DMS53 treated with DMSO at 0.1 percent for 48 hours (cell line): ENCODE results near the gene APCDD1L.
"Not testable (repeated sequence)": the region's sequence is repeated elsewhere in the genome, so short reads cannot be mapped to it uniquely, and the experiment has no call there.

Experiments used
- DNase-seq: peaks from one replicate; lab custom pipeline; 2025; ENCODE audit not compliant: unreplicated experiment; lab: John Stamatoyannopoulos, UW

The APCDD1L gene

GRCh38 chr20:58518387-58518786 lies 3.2 kb upstream of the APCDD1L start:
- DNase-seq: no peak

GRCh38 chr20:58514321-58515232 lies 622 bp downstream of the APCDD1L start:
- no peak for DNase-seq

GRCh38 chr20:58513580-58514285 lies 1.5 kb downstream of the APCDD1L start:
- no peak for DNase-seq

DNA sequence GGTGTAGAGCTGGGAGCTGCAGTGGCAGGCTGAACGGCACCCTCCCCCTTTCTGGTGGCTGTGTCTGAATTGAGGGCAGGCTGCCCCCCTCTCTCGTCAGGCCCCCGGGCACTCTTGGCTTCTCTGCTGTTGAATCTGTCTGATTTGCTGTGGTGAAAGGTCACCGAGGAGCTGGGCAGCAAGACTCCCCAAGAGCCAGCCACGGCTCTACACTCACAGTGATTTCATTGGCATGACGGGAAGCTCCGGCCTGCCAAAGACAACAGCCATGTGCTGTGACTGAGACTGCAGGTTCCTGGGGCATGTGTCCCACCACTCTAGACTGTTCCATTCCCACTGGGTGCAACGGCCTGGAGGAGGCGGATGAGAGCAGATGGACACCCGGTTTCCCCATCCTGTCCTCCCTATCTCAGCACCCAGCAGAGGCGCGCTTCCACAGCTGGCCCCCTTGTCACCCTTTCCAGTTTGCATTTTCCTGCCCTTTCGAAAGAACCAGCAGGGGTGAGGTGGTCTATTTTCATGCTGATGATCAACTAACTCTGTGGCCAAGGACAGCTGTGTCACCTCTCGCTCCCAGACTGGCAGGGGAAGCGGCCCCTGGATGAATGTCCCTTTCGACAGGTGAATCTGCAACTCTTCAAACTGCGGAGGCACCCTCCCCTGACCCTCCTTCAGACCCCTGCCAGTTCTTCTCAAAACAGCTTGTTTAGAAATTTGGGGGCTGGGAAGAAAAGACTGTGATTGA lies 2.2 kb downstream of the APCDD1L start:
- no peak for DNase-seq

GRCh38 chr20:58511861-58512260 lies 3.3 kb downstream of the APCDD1L start:
- no peak for DNase-seq

GRCh38 chr20:58511364-58511763 lies 3.8 kb downstream of the APCDD1L start:
- no peak for DNase-seq

- no peak for DNase-seq
Observed at GRCh38 chr20:58510921-58511320, 4.3 kb downstream of the APCDD1L start.

- DNase-seq: no peak
Observed at GRCh38 chr20:58508762-58509395, 6.3 kb downstream of the APCDD1L start.

DNA sequence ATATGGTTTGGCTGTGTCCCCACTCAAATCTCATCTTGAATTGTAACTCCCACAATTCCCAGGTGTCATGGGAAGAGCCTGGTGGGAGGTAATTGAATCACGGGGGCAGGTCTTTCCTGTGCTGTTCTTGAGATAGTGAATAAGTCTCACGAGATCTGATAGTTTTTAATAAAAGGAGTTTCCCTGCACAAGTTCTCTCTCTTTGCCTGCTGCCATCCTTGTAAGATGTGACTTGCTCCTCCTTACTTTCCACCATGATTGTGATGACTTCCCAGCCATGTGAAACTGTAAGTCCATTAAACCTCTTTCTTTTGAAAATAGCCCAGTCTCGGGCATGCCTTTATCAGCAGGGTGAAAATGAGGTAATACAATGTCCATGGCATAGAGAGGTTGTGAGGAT lies 8.2 kb downstream of the APCDD1L start:
- DNase-seq: not testable (repeated sequence)

DNA sequence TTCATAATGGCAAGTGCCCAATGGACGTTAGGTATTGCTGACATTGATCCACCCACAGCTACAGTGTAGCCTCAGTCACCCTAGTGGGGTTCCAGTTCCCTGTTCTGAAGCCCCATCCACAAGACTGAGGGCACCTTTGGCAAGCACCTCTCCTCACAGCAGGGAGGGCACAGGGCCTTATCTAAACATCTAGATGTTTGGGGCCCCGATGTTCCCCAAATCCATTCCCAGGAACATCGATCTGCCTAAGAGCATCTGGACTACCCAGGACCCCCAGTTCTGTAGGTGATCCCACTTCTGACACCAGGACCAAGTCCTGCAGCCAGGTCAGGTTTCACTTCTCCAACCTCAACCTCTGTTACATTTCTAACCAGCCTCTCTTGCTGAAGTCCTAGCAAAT lies 10.6 kb downstream of the APCDD1L start:
- no peak for DNase-seq

GRCh38 chr20:58503668-58504067 lies 11.5 kb downstream of the APCDD1L start:
- DNase-seq: no peak

DNA sequence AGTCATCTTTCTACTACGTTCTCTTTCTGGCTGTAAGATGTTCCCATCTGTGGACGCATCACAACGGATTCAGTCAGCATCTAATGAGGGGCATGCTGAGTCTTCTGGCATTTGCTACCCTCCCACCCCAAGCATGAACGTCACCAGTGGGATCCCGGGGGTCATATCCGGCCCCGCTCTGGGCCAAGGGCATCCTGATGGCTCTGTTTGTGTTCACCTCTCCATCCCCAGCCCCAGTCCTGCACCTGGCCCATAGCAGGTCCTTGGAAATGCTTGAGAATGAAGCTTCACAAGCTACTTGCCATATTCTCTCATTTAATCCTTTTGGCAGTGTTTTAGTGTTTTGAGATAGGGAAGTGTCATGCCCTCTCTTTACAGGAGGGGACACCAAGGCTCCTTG lies 14.9 kb downstream of the APCDD1L start:
- DNase-seq: no peak

- no peak for DNase-seq
Observed at GRCh38 chr20:58498470-58499068, 16.6 kb downstream of the APCDD1L start.

DNA sequence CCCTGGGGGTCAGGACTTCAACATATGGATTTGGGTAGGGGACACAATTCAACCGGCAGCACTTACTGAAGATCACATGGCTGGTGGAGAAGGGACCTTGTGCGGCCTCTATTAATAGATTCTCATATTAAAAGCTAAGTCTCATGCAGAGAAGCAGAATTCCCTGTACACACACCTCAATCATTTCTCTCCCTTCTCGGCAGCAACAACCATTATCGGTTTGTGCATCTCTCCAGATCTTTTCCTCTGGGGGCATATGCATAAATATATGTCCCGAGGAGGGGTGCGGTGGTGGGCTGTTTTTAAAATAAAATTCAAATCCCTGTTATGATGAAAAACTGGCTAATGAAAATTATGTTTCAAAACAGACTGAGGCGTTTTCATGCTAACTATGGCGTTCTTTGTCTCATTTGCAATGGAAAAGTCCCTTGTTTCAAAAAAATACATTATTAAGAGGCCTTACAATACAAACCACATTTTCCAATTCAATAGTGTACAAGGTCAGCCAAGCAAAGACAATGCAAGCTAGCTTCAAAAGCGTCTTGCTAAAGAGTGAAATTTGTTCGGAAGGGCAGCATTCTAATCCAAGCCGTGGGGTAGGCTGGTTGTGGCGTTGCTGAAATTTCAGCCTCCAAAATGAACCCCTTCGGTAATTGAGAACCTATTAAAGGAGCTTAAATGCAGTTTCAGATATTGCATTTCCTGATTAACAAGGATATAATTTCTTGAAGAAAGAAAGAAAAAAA lies 17.3 kb downstream of the APCDD1L start:
- DNase-seq: no peak

- no peak for DNase-seq
Observed at GRCh38 chr20:58497076-58497641, 18.0 kb downstream of the APCDD1L start.

GRCh38 chr20:58496429-58496769 lies 18.8 kb downstream of the APCDD1L start:
- DNase-seq: no peak

GRCh38 chr20:58495623-58496428 lies 19.4 kb downstream of the APCDD1L start:
- DNase-seq: no peak

GRCh38 chr20:58494923-58495622 lies 20.1 kb downstream of the APCDD1L start:
- DNase-seq: no peak
